OCI-LY3 (cell line): ENCODE results near the gene TAF8.

ENCODE experiments used
- EZH2phosphoT487 ChIP-seq: fragments of 200-600 bp; shearing (Covaris generic); IDR thresholded peaks from 2 replicates; pipeline ENCODE4 v1.6.1; 2018; ENCODE audit warnings: antibody characterized with exemption, mixed run types, low read depth
- TF ChIP-seq, protein P1 (sequence below): fragments of 200-600, 300-600 bp; sonication (generic); IDR thresholded peaks from 2 replicates; pipeline ENCODE4 v1.5.1; 2014; ENCODE audit warnings: antibody characterized with exemption, low read length, low read depth

DNA sequence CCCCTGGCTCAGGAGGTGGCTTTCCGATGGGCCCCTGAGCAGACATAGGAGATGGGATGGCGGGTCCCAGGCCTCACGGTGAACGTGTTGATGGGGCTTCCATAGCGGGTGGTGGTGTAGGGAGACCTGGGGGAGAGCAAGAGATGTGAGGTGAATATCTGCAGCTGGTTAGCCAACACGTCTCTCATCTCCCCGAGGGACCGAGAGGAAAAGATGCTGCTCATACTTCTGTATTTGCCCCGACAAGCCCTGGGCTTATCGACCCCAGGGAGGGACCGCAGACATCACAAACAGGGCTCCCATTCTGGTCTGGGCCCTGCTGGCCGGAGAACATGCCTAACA, 53.4 kb downstream of the TAF8 start:
- TF ChIP-seq EZH2phosphoT487: no peak
- TF ChIP-seq, protein P1, sequence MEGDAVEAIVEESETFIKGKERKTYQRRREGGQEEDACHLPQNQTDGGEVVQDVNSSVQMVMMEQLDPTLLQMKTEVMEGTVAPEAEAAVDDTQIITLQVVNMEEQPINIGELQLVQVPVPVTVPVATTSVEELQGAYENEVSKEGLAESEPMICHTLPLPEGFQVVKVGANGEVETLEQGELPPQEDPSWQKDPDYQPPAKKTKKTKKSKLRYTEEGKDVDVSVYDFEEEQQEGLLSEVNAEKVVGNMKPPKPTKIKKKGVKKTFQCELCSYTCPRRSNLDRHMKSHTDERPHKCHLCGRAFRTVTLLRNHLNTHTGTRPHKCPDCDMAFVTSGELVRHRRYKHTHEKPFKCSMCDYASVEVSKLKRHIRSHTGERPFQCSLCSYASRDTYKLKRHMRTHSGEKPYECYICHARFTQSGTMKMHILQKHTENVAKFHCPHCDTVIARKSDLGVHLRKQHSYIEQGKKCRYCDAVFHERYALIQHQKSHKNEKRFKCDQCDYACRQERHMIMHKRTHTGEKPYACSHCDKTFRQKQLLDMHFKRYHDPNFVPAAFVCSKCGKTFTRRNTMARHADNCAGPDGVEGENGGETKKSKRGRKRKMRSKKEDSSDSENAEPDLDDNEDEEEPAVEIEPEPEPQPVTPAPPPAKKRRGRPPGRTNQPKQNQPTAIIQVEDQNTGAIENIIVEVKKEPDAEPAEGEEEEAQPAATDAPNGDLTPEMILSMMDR: no peak
